Type B pancreatic cell (in vitro differentiated cells): ENCODE results near the gene ADNP. TPM values are rescaled to one million over a fixed set of nuclear protein-coding genes. Genes with fewer than 3 reads are reported as not detected.
"Not testable (repeated sequence)": the region's sequence is repeated elsewhere in the genome, so short reads cannot be mapped to it uniquely, and the experiment has no call there.

Experiments used
- DNase-seq: peaks from one replicate; pipeline ENCODE4 v3.0.0; 2021; ENCODE audit warnings: mixed read lengths; ENCODE audit not compliant: unreplicated experiment; ENCODE audit errors: extremely low spot score
- H3K27ac Mint-ChIP-seq: 2 replicates; pipeline ENCODE4 v1.8.0; 2021; ENCODE audit warnings: mild to moderate bottlenecking, mixed read lengths
- H3K27me3 Mint-ChIP-seq: 2 replicates; pipeline ENCODE4 v1.8.0; 2021; ENCODE audit warnings: mixed read lengths
- H3K36me3 Mint-ChIP-seq: 2 replicates; pipeline ENCODE4 v1.8.0; 2021; ENCODE audit warnings: mixed read lengths
- H3K4me1 Mint-ChIP-seq: one replicate; pipeline ENCODE4 v1.8.0; 2021; ENCODE audit warnings: mixed read lengths; ENCODE audit not compliant: unreplicated experiment
- H3K4me3 Mint-ChIP-seq: 2 replicates; pipeline ENCODE4 v1.8.0; 2021; ENCODE audit warnings: mild to moderate bottlenecking, mixed read lengths
- H3K9me3 Mint-ChIP-seq: 2 replicates; pipeline ENCODE4 v1.8.0; 2021; ENCODE audit warnings: mixed read lengths
- total RNA-seq: library from RNA; stranded (reverse); gene quantifications from 2 replicates; pipeline ENCODE4 v1.2.1, GENCODE V29; 2021; ENCODE audit warnings: low replicate concordance
- TF ChIP-seq, protein P1 (sequence below): fragments of 200-600 bp; sonication (generic); conservative IDR thresholded peaks from 2 replicates; pipeline ENCODE4 v1.5.0; 2021; ENCODE audit warnings: antibody characterized with exemption, mild to moderate bottlenecking

The ADNP gene
- total RNA-seq, 1 donor from 2014 or later: 103 TPM

DNA sequence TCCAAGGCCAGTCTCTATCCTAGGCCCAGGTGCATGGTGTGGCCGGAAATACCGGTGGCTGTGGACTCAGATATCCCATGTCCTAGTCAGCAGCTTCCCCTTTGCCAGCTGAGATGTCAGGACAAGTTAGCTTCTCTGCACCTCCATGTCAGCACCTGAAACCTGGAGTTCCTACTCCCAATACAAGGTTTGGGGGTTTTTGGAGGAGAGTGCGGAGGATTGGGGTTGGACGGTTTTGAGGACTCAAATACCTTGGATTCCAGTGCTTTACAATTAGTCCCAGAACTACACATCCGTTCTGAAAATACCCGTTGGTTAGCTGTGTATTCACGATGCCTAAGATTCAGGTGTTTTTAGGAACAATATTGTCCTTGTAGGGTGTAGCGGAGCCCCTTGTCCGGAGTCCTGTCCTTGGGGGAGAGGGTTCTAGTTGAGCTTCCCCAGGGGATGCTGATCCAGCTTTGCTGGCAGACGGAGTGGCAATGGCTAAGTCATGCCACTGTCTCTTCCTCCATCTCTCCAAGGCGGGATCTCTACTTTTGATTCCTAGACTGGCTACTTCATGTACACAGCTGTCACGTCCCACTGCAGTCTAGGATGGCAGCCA, 45.0 kb downstream of the ADNP start:
- no peaks in the 10 kb centered on the region for H3K9me3 Mint-ChIP-seq
- no peak overlapping the region for H3K4me3 Mint-ChIP-seq
- H3K4me1 Mint-ChIP-seq: peaks cover 4% of the 10 kb centered on the region
- no peak overlapping the region for H3K27ac Mint-ChIP-seq
- DNase-seq: no peak
- TF ChIP-seq, protein P1, sequence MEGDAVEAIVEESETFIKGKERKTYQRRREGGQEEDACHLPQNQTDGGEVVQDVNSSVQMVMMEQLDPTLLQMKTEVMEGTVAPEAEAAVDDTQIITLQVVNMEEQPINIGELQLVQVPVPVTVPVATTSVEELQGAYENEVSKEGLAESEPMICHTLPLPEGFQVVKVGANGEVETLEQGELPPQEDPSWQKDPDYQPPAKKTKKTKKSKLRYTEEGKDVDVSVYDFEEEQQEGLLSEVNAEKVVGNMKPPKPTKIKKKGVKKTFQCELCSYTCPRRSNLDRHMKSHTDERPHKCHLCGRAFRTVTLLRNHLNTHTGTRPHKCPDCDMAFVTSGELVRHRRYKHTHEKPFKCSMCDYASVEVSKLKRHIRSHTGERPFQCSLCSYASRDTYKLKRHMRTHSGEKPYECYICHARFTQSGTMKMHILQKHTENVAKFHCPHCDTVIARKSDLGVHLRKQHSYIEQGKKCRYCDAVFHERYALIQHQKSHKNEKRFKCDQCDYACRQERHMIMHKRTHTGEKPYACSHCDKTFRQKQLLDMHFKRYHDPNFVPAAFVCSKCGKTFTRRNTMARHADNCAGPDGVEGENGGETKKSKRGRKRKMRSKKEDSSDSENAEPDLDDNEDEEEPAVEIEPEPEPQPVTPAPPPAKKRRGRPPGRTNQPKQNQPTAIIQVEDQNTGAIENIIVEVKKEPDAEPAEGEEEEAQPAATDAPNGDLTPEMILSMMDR: no peak
- peaks cover 20% of the 10 kb centered on the region for H3K36me3 Mint-ChIP-seq
- no peaks in the 10 kb centered on the region for H3K27me3 Mint-ChIP-seq

DNA sequence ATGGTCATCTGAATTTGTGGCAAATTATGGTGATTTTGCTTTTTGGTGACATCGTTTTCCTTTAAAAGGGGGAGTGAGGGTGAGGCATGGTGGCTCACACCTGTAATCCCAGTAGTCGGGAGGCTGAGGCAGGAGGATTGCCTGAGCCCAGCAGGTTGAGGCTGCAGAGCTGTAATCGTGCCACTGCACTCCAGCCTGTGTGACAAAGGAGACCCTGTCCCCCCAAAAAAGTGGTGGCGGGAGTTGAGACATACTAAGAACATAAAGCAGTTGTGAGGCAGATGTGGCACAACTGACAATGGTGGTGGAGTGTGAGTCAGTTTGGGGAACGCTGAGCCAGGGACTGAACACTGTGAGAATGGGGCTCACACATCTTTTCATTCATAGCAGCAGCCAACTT, 45.5 kb downstream of the ADNP start:
- DNase-seq: no peak
- no peaks in the 10 kb centered on the region for H3K27me3 Mint-ChIP-seq
- peaks cover 17% of the 10 kb centered on the region for H3K36me3 Mint-ChIP-seq
- no peaks in the 10 kb centered on the region for H3K9me3 Mint-ChIP-seq
- no peak overlapping the region for H3K4me3 Mint-ChIP-seq
- no peak overlapping the region for H3K27ac Mint-ChIP-seq
- TF ChIP-seq, protein P1: no peak
- peaks cover 3% of the 10 kb centered on the region for H3K4me1 Mint-ChIP-seq

DNA sequence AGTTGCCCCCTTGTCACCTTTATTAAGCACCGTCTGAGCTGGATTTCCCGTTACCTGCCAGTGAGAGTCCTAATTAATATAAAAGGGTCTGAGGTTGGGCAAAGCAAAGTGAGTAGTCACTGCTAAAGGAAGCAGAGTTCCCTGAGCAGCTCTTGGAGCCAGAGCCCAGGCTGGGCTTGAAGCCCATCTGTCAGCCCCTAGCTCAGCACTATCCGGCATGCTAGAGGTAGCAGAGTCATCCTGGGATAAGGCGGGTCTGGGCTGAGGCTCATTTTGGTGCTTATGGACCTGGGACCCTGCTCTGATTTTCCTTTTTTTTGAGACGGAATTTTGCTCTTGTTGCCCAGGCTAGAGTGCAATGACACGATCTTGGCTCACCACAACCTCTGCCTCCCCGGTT, 46.2 kb downstream of the ADNP start:
- Mint-ChIP-seq H3K4me3 (no peak overlapping the region), H3K36me3 (peaks cover 14% of the 10 kb centered on the region), H3K9me3 (no peaks in the 10 kb centered on the region), H3K4me1 (no peaks in the 10 kb centered on the region), H3K27me3 (no peaks in the 10 kb centered on the region), H3K27ac (no peak overlapping the region)
- DNase-seq: no peak
- TF ChIP-seq, protein P1: no peak

DNA sequence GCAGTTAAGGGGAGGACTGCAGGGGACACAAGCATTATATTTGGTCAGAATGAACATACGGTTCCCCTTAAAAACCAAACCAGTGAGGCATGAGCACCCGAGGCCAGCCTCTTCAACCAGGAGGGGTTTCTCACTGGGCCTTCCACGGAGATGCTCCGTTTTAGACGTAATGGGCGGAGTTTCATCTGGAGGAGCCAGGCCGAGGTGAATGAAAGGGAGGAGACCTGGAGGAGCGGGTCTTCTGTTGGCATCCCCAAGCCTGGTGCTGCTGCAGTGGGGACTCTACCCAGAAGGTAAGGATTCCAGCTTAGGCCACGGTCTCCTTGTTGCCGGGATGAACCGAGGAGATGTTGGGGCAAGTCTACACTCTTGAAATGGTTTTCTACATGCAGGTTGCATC, 47.4 kb downstream of the ADNP start:
- TF ChIP-seq, protein P1: no peak
- Mint-ChIP-seq H3K9me3 (no peaks in the 10 kb centered on the region), H3K4me3 (no peak overlapping the region), H3K27ac (no peak overlapping the region), H3K4me1 (no peaks in the 10 kb centered on the region), H3K36me3 (peaks cover 6% of the 10 kb centered on the region), H3K27me3 (no peaks in the 10 kb centered on the region)
- no peak for DNase-seq

DNA sequence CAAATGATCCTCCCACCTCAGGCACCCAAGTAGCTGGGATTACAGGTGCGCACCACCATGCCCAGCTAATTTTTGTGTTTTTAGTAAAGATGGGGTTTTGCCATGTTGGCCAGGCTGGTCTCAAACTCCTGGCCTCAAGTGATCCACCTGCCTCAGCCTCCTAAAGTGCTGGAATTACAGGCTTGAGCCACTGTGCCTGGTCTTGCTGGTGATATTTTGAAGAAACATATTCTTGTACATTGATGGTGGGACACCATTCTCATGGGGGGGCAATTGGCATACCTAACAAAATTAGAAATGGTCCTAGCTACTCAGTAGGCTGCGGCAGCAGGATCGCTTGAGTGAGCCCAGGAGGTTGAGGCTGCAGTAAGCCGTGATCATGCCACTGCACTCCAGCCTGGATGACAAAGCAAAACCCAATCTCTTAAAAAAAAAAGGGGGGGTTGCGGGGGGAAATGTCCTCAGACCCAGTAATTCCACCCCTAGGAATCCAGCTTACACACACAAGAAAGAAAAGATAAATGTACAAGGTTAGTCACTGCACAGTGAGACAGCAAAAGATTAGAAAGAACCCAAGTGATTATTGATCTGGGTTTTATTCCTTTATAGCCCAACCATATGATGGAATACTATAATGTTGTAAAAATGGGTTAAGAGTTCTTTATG, 49.3 kb downstream of the ADNP start:
- H3K4me1 Mint-ChIP-seq, H3K4me3 Mint-ChIP-seq, DNase-seq, H3K9me3 Mint-ChIP-seq, H3K27ac Mint-ChIP-seq, H3K36me3 Mint-ChIP-seq, H3K27me3 Mint-ChIP-seq: not testable (repeated sequence)

DNA sequence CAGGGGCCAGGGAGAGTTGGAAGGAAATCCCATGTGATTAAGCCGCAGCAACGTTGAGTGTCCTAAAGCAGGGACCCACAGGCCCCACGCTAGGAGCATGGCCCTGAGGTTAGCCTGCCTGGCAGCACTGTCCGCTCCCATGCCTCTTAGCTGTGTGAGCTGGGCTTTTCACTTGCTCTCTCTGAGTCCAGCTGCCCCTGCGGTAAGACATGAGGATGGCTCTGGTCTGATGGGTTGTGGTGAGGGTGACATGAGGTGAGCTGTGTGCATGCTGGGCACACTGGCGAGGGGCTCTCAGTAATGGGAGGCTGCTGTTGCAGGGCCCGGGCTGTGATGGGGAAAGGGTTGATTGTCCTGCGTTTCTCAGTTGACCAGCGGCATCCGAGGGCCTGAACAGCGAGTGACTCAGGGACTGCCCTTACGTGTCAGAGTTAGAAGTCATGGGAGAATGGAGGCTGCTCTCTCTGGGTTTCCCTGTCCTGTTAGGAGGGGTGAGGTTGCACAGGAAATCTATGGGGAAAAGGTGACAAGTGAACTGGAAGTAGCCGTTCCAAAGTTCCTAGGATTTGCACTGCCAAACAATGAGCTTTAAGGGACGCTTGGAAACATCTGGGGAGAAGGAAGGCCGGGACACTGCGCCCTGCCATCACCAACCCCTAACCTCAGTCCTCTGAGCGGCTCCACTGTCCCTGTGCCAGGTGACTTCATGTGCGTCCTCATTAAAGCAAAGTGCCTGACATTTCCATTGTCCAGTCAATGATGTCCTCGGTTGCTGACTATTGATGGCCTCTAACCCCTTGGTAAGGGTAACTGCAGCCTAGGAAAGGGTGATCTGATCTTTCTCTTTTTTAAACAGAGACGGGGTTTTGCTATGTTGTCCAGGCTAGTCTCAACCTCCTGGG, 51.3 kb downstream of the ADNP start:
- Mint-ChIP-seq H3K27me3 (no peaks in the 10 kb centered on the region), H3K27ac (no peak overlapping the region), H3K4me1 (no peaks in the 10 kb centered on the region), H3K4me3 (no peak overlapping the region), H3K9me3 (no peaks in the 10 kb centered on the region), H3K36me3 (peaks cover 3% of the 10 kb centered on the region)
- DNase-seq: no peak
- TF ChIP-seq, protein P1: no peak
